Esophagus squamous epithelium (tissue), 5 donors: ENCODE data around the gene PIK3CB. TPM values are rescaled to one million over a fixed set of nuclear protein-coding genes. Genes with fewer than 3 reads are reported as not detected.

Experiments
- DNase-seq: peaks from one replicate; lab custom pipeline; 2025; lab: John Stamatoyannopoulos, UW
- H3K27ac ChIP-seq, 4 donors: fragments of 200-600 bp; sonication (generic); one replicate each; pipeline ENCODE4 v1.5.1; 2016 to 2019; ENCODE audit warnings: mild to moderate bottlenecking in 1 of 4
- H3K27me3 ChIP-seq, 4 donors: fragments of 200-600 bp; sonication (generic); 1 replicate in 3 of 4; 2 replicates in 1 of 4; pipeline versions ENCODE4 v1.5.1 to v1.6.0; 2017 to 2021; ENCODE audit warnings: antibody characterized with exemption in 1 of 4
- H3K36me3 ChIP-seq, 3 donors: fragments of 200-600 bp; sonication (generic); one replicate each; pipeline ENCODE4 v1.5.1; 2016 to 2019
- H3K4me1 ChIP-seq, 3 donors: fragments of 200-600 bp; sonication (generic); one replicate each; pipeline ENCODE4 v1.5.1; 2017 to 2019
- H3K4me3 ChIP-seq, 4 donors: fragments of 200-600 bp; sonication (generic); 1 replicate in 3 of 4; 2 replicates in 1 of 4; pipeline ENCODE4 v1.5.1; 2016 to 2019; ENCODE audit warnings: mild to moderate bottlenecking in 2 of 4, moderate library complexity in 1 of 4
- H3K9me3 ChIP-seq, 3 donors: fragments of 200-600 bp; sonication (generic); one replicate each; pipeline ENCODE4 v1.5.1; 2016 to 2019
- CTCF ChIP-seq, 6 experiments: fragments of 450-650 bp in 4 of 6; fragments of 200-600 bp in 2 of 6; sonication (generic) in 2 of 6; IDR thresholded peaks; one replicate each; pipeline ENCODE4 v1.5.1; 2016 to 2019; ENCODE audit warnings: antibody characterized with exemption in 6 of 6, mild to moderate bottlenecking in 4 of 6, moderate library complexity in 4 of 6
- POLR2A ChIP-seq, 4 donors: fragments of 450-650 bp; IDR thresholded peaks; one replicate each; pipeline ENCODE4 v1.6.1; 2017; ENCODE audit warnings: antibody characterized with exemption in 4 of 4, mild to moderate bottlenecking in 4 of 4, moderate library complexity in 3 of 4
- WGBS, 2 donors: methylation state at CpG; one replicate each; pipeline ENCODE4 v1.1.5; 2018; 5-methylcytosine and 5-hydroxymethylcytosine counted together
- intact Hi-C: fragments of 100-400 bp; cut with DNase I; formaldehyde crosslinking; loops from one replicate; pipeline ENCODE4 v1.15.0; 2022
- total RNA-seq, 4 donors: library from RNA; depleted of rRNA; stranded (reverse); fragments of >200 nt; gene quantifications; one replicate each; pipeline ENCODE4 v1.1.0, GENCODE V29; 2016
- donor health status: DM: yes; HTN: yes; CAD: no.

The PIK3CB gene
- total RNA-seq, 4 donors from 2014 or later, result 14.7 to 36.2 (median 28.5) TPM

GRCh38 chr3:138646008-138646407 lies 188.7 kb downstream of the PIK3CB start:
- no peaks in the 10 kb centered on the region for H3K4me1 ChIP-seq
- no peak overlapping the region for H3K27ac ChIP-seq
- peaks cover 13 to 24% (median 17%) of the 10 kb centered on the region in 3 donors for H3K36me3 ChIP-seq
- H3K27me3 ChIP-seq, result no peaks in the 10 kb centered on the region
- no peak overlapping the region for H3K4me3 ChIP-seq
- TF ChIP-seq POLR2A (IDR thresholded peaks at IDR 0.05) (no peak), CTCF (IDR thresholded peaks at IDR 0.05) (no peak)
- peaks cover 0 to 58% (median 37%) of the 10 kb centered on the region in 3 donors for H3K9me3 ChIP-seq
- intact Hi-C loops, result no loop called here
- DNase-seq, result no peak

- DNase-seq, result no peak
- TF ChIP-seq POLR2A (IDR thresholded peaks at IDR 0.05), result no peak
- no peak for TF ChIP-seq CTCF (IDR thresholded peaks at IDR 0.05)
- H3K4me1 ChIP-seq, result no peaks in the 10 kb centered on the region
- H3K36me3 ChIP-seq, result no peaks in the 10 kb centered on the region
- peaks cover 0 to 53% (median 37%) of the 10 kb centered on the region in 3 donors for H3K9me3 ChIP-seq
- 95 to 100% methylated on average over 1 of the region's 1 CpG for WGBS, 2 donors
- H3K4me3 ChIP-seq, result no peak overlapping the region
- H3K27me3 ChIP-seq, result no peaks in the 10 kb centered on the region
- H3K27ac ChIP-seq, result no peak overlapping the region
- intact Hi-C loops, result no loop called here
These were observed 191.8 kb downstream of the PIK3CB start for GRCh38 chr3:138642927-138643253.

- peaks cover 0 to 52% (median 37%) of the 10 kb centered on the region in 3 donors for H3K9me3 ChIP-seq
- 78% methylated on average over 4 of the region's 4 CpGs for WGBS, 2 donors
- intact Hi-C loops, result no loop called here
These were observed 192.4 kb downstream of the PIK3CB start for GRCh38 chr3:138642226-138642926.

GRCh38 chr3:138640537-138640936 lies 194.2 kb downstream of the PIK3CB start:
- Histone ChIP-seq H3K27ac (no peak overlapping the region), H3K4me3 (no peak overlapping the region), H3K9me3 (peaks cover 0 to 33% (median 20%) of the 10 kb centered on the region in 3 donors), H3K27me3 (no peaks in the 10 kb centered on the region), H3K4me1 (no peaks in the 10 kb centered on the region), H3K36me3 (no peaks in the 10 kb centered on the region)
- intact Hi-C loops, result no loop called here
- WGBS, 2 donors, result 53 to 54% methylated on average over 4 of the region's 4 CpGs
- TF ChIP-seq POLR2A (IDR thresholded peaks at IDR 0.05), result no peak
- TF ChIP-seq CTCF (IDR thresholded peaks at IDR 0.05), result no peak
- DNase-seq, result no peak

More at GRCh38 chr3:138642226-138642926, 192.4 kb downstream of the PIK3CB start:
- Histone ChIP-seq H3K4me1 (no peaks in the 10 kb centered on the region), H3K27me3 (no peaks in the 10 kb centered on the region), H3K4me3 (no peak overlapping the region), H3K27ac (no peak overlapping the region), H3K36me3 (no peaks in the 10 kb centered on the region)
- TF ChIP-seq CTCF (IDR thresholded peaks at IDR 0.05) (no peak), POLR2A (IDR thresholded peaks at IDR 0.05) (no peak)
- DNase-seq, result no peak

GRCh38 chr3:138638641-138639040 lies 196.1 kb downstream of the PIK3CB start:
- Histone ChIP-seq H3K27me3 (no peaks in the 10 kb centered on the region), H3K27ac (no peak overlapping the region), H3K36me3 (peaks cover 0 to 7% (median 0%) of the 10 kb centered on the region in 3 donors), H3K9me3 (peaks cover 0 to 15% (median 9%) of the 10 kb centered on the region in 3 donors), H3K4me3 (no peak overlapping the region), H3K4me1 (no peaks in the 10 kb centered on the region)
- intact Hi-C loops, result no loop called here
- no peak for TF ChIP-seq CTCF (IDR thresholded peaks at IDR 0.05)
- TF ChIP-seq POLR2A (IDR thresholded peaks at IDR 0.05), result no peak
- no peak for DNase-seq
- 90 to 95% methylated on average over 2 of the region's 2 CpGs for WGBS, 2 donors
